NOMO-1 (cell line): ENCODE measurements around the gene BEND2.

Experiments used
- DNase-seq, 2 experiments: peaks; one replicate each; lab custom pipeline; 2025; ENCODE audit not compliant: unreplicated experiment in 2 of 2; lab: John Stamatoyannopoulos, UW

The BEND2 gene

DNA sequence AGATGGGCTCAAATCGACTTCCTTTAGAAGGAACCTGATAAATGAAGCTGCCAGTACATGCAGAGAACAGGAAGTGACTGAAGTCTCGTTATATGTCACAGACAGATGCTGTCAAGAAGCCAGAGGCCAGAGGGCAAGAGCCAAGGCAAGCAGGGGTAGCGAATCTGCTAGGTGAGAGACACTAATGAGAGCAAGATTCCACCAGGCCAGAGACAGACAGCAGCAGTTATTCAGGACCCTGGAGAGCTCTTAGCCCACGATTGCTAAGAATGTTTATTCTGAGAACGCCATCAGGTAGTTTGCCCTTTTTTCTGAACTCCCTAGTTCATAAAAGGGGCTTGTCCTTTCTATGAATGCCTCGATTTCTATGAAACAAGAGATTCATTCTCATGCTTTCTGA lies 73.7 kb downstream of the BEND2 start:
- DNase-seq: peak in 1 of 2 experiments; percentile 6

DNA sequence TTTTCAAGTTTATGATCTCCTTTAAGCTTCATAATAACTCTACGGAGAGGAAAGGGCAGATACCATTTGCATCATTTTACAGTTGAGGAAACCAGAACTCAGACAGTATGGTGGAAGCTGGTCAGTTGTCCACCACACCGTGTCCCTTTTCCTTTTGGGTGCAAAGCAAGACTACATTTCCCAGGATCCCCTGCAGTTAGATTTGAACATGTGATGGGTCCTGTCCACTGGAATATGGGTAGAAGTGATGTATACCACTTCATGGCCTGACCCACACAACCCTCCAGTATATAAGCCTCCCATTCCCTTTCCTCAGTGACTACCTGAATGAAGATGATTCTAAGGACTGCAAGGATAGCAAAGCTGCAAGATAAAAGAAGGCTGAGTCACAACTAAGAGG lies 74.7 kb downstream of the BEND2 start:
- no peak for DNase-seq

DNA sequence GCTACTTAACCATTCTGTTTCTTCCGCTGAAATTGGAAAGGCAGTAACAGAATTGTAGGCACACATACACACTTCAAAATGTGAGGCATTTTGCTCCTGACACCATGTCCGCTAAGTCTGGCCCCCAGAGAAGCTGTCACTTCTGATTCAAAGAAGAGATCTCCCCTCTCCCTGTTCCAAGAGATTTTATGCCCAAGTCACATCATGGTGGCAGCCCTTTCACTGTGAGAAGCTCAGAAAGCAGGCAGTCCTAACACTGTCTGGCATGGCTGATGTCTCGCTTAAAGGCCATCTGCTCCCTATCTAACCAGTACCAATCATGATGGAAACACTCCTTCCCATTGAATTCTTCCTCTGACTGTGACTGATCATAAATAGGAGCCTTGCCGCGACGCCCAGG lies 83.9 kb downstream of the BEND2 start:
- no peak for DNase-seq

DNA sequence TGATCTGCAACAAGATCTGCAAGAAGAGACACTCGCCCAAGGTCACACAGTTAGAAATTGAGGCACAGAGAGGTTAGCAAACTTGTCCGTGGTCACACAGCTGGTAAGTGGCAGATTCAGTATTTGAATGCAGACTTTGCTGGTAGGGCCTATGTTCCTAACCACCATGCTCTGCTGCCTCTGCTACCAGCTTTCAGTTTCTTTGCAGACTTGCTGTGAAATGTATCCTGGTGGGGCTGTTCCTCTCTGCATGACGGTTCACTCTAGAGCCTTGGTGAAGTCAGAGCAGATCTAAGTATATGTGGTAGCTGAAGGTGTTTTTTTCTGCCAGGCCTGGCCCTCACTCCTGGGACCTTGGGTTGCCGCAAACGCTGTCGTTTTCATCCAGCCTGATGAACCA lies 87.1 kb downstream of the BEND2 start:
- no peak for DNase-seq

DNA sequence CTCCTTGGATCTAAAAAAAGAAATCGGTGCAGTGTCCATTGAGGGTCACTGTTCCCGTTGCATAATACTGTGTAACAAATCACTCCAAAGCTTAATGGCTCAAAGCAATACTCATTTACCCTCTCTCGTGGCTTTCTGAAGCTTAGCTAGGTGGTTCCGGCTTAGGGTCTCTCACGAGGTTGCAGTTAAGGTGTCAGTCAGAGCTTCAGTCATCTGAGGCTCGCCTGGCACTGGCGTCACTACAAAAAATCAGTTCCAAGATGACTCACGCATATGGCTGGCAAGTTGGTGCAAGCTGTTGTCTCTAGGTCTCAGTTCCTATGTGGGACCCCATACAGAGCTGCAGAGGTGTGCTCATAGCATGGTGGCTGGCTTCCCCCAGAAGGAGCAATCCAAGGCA lies 91.0 kb downstream of the BEND2 start:
- no peak for DNase-seq

DNA sequence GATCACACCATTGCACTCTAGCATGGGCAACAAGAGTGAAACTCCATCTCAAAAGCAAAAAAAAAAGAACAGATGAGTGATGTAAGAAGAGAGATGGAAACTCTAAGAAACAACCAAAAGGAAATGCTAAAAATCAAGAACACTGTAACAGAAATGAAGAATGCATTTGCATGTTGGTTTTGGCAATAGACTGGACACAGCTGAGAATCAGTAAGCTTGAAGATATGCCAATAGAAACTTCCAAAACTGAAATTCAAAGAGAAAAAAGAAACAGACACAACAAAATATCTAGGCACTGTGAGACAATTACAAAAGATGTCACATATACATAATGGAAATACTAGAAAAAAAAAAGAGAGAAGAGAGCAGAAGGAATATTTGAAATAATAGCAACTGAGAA lies 93.7 kb downstream of the BEND2 start:
- no peak for DNase-seq

DNA sequence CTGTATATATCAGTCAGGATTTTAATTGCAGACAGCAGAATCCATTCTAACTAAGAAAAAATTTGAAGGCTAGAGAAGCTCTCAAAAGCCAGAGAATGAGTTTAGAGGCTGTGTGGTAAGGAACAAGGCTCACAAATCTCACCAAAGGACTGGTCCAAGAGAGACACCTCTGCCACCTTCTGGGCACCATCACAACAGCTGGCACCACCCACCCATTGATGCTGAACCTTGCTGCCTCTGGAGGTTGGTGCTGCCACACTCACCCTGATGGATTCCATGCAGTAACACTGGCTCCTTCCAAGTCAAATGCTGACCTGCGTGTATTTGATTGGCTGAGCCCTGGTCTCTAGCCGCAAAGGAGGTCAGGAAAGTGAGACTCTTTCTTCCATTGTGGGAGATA lies 100.8 kb downstream of the BEND2 start:
- DNase-seq: no peak
